Smooth muscle cell (in vitro differentiated cells): Measurements from ENCODE around the gene SZT2. TPM values are rescaled to one million over a fixed set of nuclear protein-coding genes. Genes with fewer than 3 reads are reported as not detected.

Source experiments
- DNase-seq: peaks from one replicate; lab custom pipeline; 2025; ENCODE audit not compliant: unreplicated experiment; lab: John Stamatoyannopoulos, UW
- H2AFZ ChIP-seq: fragments of 200-600 bp; sonication (generic); 2 replicates; pipeline ENCODE4 v1.6.0; 2016; ENCODE audit warnings: antibody characterized with exemption, low read depth, mild to moderate bottlenecking
- H3F3A ChIP-seq: fragments of 200-600 bp; sonication (generic); 2 replicates; pipeline ENCODE4 v1.6.0; 2017; ENCODE audit warnings: antibody characterized with exemption, low read depth
- H3K27ac ChIP-seq: fragments of 200-600 bp; sonication (generic); 2 replicates; pipeline ENCODE4 v1.5.1; 2016; ENCODE audit warnings: low read depth, mild to moderate bottlenecking
- H3K27me3 ChIP-seq: fragments of 200-600 bp; sonication (generic); 2 replicates; pipeline ENCODE4 v1.6.1; 2016; ENCODE audit warnings: low read depth, mild to moderate bottlenecking
- H3K36me3 ChIP-seq: fragments of 200-600 bp; sonication (generic); 2 replicates; pipeline ENCODE4 v1.5.1; 2016; ENCODE audit warnings: low read depth
- H3K4me1 ChIP-seq: fragments of 200-600 bp; sonication (generic); 2 replicates; pipeline ENCODE4 v1.5.1; 2016; ENCODE audit warnings: low read depth
- H3K4me2 ChIP-seq: fragments of 200-600 bp; sonication (generic); 2 replicates; pipeline ENCODE4 v1.6.0; 2016; ENCODE audit warnings: mild to moderate bottlenecking
- H3K4me3 ChIP-seq: fragments of 200-600 bp; sonication (generic); 2 replicates; pipeline ENCODE4 v1.5.1; 2016; ENCODE audit warnings: mild to moderate bottlenecking
- H3K79me2 ChIP-seq: fragments of 200-600 bp; sonication (generic); 2 replicates; pipeline ENCODE4 v1.6.0; 2016; ENCODE audit warnings: low read depth, mild to moderate bottlenecking
- H3K9ac ChIP-seq: fragments of 200-600 bp; sonication (generic); 2 replicates; pipeline ENCODE4 v1.6.0; 2016; ENCODE audit warnings: low read depth
- H3K9me3 ChIP-seq: fragments of 200-600 bp; sonication (generic); replicated peaks from 2 replicates; pipeline ENCODE4 v1.5.1; 2016; ENCODE audit warnings: low read depth
- H4K20me1 ChIP-seq: fragments of 200-600 bp; sonication (generic); 2 replicates; pipeline ENCODE4 v1.6.0; 2016; ENCODE audit warnings: low read depth
- WGBS: methylation state at CpG from one replicate; pipeline ENCODE4 v1.1.7; 2016; ENCODE audit warnings: low lambda C conversion rate; 5-methylcytosine and 5-hydroxymethylcytosine counted together
- polyA plus RNA-seq: library from polyadenylated mRNA; unstranded; fragments of >200 nt; fragmentation: Nextera tagmentation; extraction: Ambion mirVana; gene quantifications from 2 replicates; pipeline ENCODE4 v1.2.1, GENCODE V29; 2016
- total RNA-seq: library from RNA; depleted of rRNA; stranded (reverse); fragments of >200 nt; gene quantifications from 2 replicates; pipeline ENCODE4 v1.2.3, GENCODE V29; 2014
- TF ChIP-seq, protein P1 (sequence below): fragments of 200-600 bp; sonication (generic); IDR thresholded peaks from 2 replicates; pipeline ENCODE4 v1.5.1; 2017; ENCODE audit warnings: borderline replicate concordance, mild to moderate bottlenecking, antibody characterized with exemption; ENCODE audit not compliant: insufficient read depth, poor library complexity, severe bottlenecking

Gene SZT2
- total and polyA plus RNA-seq, 2 experiments from 2014 or later: 9.0 to 20.8 TPM

DNA sequence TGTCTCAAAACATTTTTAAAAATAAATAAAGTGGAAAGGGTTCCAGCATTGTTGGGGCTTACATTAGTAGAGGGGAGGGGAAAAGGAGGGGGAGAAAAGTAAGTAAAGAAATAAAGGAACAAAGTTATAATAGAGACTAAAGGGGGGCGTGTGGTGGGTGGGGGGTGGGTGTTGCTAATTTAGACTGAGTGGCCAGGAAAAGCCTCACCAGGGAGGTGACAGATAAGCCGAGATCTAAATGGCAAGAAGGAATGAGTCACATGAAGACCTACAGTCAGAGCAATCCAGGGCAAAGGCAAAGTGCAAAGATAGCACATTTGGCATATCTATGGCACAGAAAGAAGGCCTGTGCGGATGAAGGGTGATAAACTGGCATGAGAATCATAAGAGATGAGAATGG lies 44.6 kb upstream of the SZT2 start:
- TF ChIP-seq, protein P1, sequence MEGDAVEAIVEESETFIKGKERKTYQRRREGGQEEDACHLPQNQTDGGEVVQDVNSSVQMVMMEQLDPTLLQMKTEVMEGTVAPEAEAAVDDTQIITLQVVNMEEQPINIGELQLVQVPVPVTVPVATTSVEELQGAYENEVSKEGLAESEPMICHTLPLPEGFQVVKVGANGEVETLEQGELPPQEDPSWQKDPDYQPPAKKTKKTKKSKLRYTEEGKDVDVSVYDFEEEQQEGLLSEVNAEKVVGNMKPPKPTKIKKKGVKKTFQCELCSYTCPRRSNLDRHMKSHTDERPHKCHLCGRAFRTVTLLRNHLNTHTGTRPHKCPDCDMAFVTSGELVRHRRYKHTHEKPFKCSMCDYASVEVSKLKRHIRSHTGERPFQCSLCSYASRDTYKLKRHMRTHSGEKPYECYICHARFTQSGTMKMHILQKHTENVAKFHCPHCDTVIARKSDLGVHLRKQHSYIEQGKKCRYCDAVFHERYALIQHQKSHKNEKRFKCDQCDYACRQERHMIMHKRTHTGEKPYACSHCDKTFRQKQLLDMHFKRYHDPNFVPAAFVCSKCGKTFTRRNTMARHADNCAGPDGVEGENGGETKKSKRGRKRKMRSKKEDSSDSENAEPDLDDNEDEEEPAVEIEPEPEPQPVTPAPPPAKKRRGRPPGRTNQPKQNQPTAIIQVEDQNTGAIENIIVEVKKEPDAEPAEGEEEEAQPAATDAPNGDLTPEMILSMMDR: no peak
- Histone ChIP-seq H3K9me3 (no peaks in the 10 kb centered on the region), H3K9ac (no peak overlapping the region), H3K4me2 (no peak overlapping the region), H2AFZ (no peak overlapping the region), H4K20me1 (no peaks in the 10 kb centered on the region), H3K27me3 (no peaks in the 10 kb centered on the region), H3K4me3 (no peak overlapping the region), H3K36me3 (no peaks in the 10 kb centered on the region), H3K79me2 (no peaks in the 10 kb centered on the region), H3K27ac (peak overlapping the region; percentile 11), H3F3A (peaks cover 5% of the 10 kb centered on the region), H3K4me1 (peaks cover 13% of the 10 kb centered on the region)
- no peak for DNase-seq
- 35% methylated on average over 3 of the region's 3 CpGs for WGBS

- peaks cover 5% of the 10 kb centered on the region for H3F3A ChIP-seq
- H4K20me1 ChIP-seq: no peaks in the 10 kb centered on the region
- H2AFZ ChIP-seq: no peak overlapping the region
- no peak overlapping the region for H3K4me3 ChIP-seq
- TF ChIP-seq, protein P1: no peak
- whole genome bisulfite sequencing: 96% methylated on average over 5 of the region's 5 CpGs
- no peaks in the 10 kb centered on the region for H3K79me2 ChIP-seq
- no peak overlapping the region for H3K9ac ChIP-seq
- no peak overlapping the region for H3K4me2 ChIP-seq
- no peak overlapping the region for H3K27ac ChIP-seq
- no peak for DNase-seq
- peaks cover 16% of the 10 kb centered on the region for H3K4me1 ChIP-seq
- H3K36me3 ChIP-seq: no peaks in the 10 kb centered on the region
- no peaks in the 10 kb centered on the region for H3K27me3 ChIP-seq
- no peaks in the 10 kb centered on the region for H3K9me3 ChIP-seq
Observed at GRCh38 chr1:43346636-43347035, 43.1 kb upstream of the SZT2 start.

DNA sequence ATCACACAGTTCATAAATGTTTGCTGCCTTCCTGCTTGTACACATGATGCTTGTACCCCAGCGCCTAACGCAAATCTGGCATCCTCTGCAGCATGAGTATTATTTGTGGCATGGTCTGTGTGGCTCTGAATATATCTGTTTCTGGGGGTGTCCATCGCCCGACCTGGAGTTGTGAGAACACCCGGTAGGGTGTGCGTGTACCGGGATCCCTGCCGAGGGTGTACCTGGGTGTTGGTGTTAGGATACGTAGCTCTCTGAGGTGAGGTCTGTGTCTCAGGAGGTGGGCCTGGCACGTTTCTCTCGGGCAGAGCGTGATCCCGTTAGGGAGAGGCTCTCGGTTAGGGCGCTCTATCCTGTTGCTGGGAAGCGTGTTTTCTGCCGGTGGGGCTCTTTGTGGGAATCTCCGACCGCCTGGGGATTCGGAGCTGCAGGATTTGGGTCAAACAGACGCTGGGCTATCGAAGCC lies 41.3 kb upstream of the SZT2 start:
- Histone ChIP-seq H3K9ac (peak overlapping the region; percentile 39), H4K20me1 (no peaks in the 10 kb centered on the region), H3K4me3 (peak overlapping the region; percentile 62), H3K27ac (peak overlapping the region; percentile 71), H3K4me1 (peaks cover 16% of the 10 kb centered on the region), H3K27me3 (no peaks in the 10 kb centered on the region), H2AFZ (peak overlapping the region; percentile 76), H3K79me2 (no peaks in the 10 kb centered on the region), H3F3A (peaks cover 5% of the 10 kb centered on the region), H3K36me3 (no peaks in the 10 kb centered on the region), H3K9me3 (no peaks in the 10 kb centered on the region), H3K4me2 (peak overlapping the region; percentile 95)
- TF ChIP-seq, protein P1: no peak
- 24% methylated on average over 22 of the region's 22 CpGs for WGBS
- DNase-seq: no peak

- peak overlapping the region; percentile 95 for H3K4me2 ChIP-seq
- H2AFZ ChIP-seq: peak overlapping the region; percentile 76
- no peaks in the 10 kb centered on the region for H3K27me3 ChIP-seq
- 3% methylated on average over 42 of the region's 72 CpGs for WGBS
- H4K20me1 ChIP-seq: no peaks in the 10 kb centered on the region
- TF ChIP-seq, protein P1: no peak
- H3K79me2 ChIP-seq: no peaks in the 10 kb centered on the region
- peak overlapping the region; percentile 62 for H3K4me3 ChIP-seq
- peak overlapping the region; percentile 67 for H3K9ac ChIP-seq
- no peaks in the 10 kb centered on the region for H3K9me3 ChIP-seq
- DNase-seq: peak; percentile 43
- peaks cover 16% of the 10 kb centered on the region for H3K4me1 ChIP-seq
- H3K36me3 ChIP-seq: no peaks in the 10 kb centered on the region
- H3K27ac ChIP-seq: peak overlapping the region; percentile 71
- peaks cover 5% of the 10 kb centered on the region for H3F3A ChIP-seq
Observed at GRCh38 chr1:43348809-43349593, 40.7 kb upstream of the SZT2 start.
